HTR-8/SVneo (cell line): ENCODE data around the gene UACA.
A peak's percentile ranks its signal among the peaks of the same experiment; 100 is the strongest.
"Not testable (repeated sequence)": the region's sequence is repeated elsewhere in the genome, so short reads cannot be mapped to it uniquely, and the experiment has no call there.

Source experiments
- DNase-seq: peaks from one replicate; pipeline ENCODE4 v3.0.0; 2011; ENCODE audit warnings: low spot score, mixed read lengths; ENCODE audit not compliant: insufficient read length
- FAIRE-seq: peaks from 2 replicates; lab custom pipeline; 2011; peaks lifted over from hg19 to GRCh38; lab: Jason Lieb, UNC

Gene UACA

GRCh38 chr15:70758790-70759462 lies 4.4 kb downstream of the UACA start:
- FAIRE-seq (no peak), DNase-seq (no peak)

GRCh38 chr15:70757627-70758026 lies 5.7 kb downstream of the UACA start:
- no peak for FAIRE-seq
- DNase-seq = no peak

- no peak for FAIRE-seq
- DNase-seq = no peak
Measured at GRCh38 chr15:70754862-70755261, 8.5 kb downstream of the UACA start.

- FAIRE-seq = peak; percentile 57
Measured at GRCh38 chr15:70753101-70753829, 10.1 kb downstream of the UACA start.

GRCh38 chr15:70752193-70752635 lies 11.1 kb downstream of the UACA start:
- no peak for FAIRE-seq
- DNase-seq = no peak

More at GRCh38 chr15:70753101-70753829, 10.1 kb downstream of the UACA start:
- DNase-seq = no peak

- FAIRE-seq = peak; percentile 60
- no peak for DNase-seq
Measured at GRCh38 chr15:70750203-70750869, 13.0 kb downstream of the UACA start.

GRCh38 chr15:70748281-70748747 lies 15.0 kb downstream of the UACA start:
- no peak for DNase-seq
- FAIRE-seq = no peak

GRCh38 chr15:70746598-70746997 lies 16.8 kb downstream of the UACA start:
- FAIRE-seq, DNase-seq: not testable (repeated sequence)

- DNase-seq (no peak), FAIRE-seq (peak; percentile 36)
Measured at GRCh38 chr15:70742928-70743327, 20.4 kb downstream of the UACA start.

- peak; percentile 23 for FAIRE-seq
- peak; percentile 36 for DNase-seq
Measured at GRCh38 chr15:70741677-70742293, 21.6 kb downstream of the UACA start.

GRCh38 chr15:70741107-70741531 lies 22.2 kb downstream of the UACA start:
- FAIRE-seq (peak; percentile 16), DNase-seq (peak; percentile 37)

- FAIRE-seq, DNase-seq: not testable (repeated sequence)
Measured at GRCh38 chr15:70735040-70735439, 28.3 kb downstream of the UACA start.

- FAIRE-seq = peak; percentile 4
- no peak for DNase-seq
Measured at GRCh38 chr15:70729164-70729563, 34.2 kb downstream of the UACA start.

GRCh38 chr15:70726753-70727152 lies 36.6 kb downstream of the UACA start:
- FAIRE-seq = no peak
- no peak for DNase-seq

GRCh38 chr15:70723927-70724326 lies 39.4 kb downstream of the UACA start:
- DNase-seq (no peak), FAIRE-seq (no peak)

- FAIRE-seq (no peak), DNase-seq (no peak)
Measured at GRCh38 chr15:70723122-70723422, 40.3 kb downstream of the UACA start.

- FAIRE-seq (no peak), DNase-seq (peak; percentile 54)
Measured at GRCh38 chr15:70722266-70723121, 40.9 kb downstream of the UACA start.

- peak; percentile 66 for FAIRE-seq
- DNase-seq = no peak
Measured at GRCh38 chr15:70720228-70721016, 42.9 kb downstream of the UACA start.

- DNase-seq (no peak), FAIRE-seq (no peak)
Measured at GRCh38 chr15:70717237-70717793, 46.0 kb downstream of the UACA start.
